8988T (cell line): ENCODE results near the gene RIBC1.
"Not testable (repeated sequence)": the region's sequence is repeated elsewhere in the genome, so short reads cannot be mapped to it uniquely, and the experiment has no call there.

Experiments
- DNase-seq: peaks from one replicate; pipeline ENCODE4 v3.0.0; 2011

Gene RIBC1

DNA sequence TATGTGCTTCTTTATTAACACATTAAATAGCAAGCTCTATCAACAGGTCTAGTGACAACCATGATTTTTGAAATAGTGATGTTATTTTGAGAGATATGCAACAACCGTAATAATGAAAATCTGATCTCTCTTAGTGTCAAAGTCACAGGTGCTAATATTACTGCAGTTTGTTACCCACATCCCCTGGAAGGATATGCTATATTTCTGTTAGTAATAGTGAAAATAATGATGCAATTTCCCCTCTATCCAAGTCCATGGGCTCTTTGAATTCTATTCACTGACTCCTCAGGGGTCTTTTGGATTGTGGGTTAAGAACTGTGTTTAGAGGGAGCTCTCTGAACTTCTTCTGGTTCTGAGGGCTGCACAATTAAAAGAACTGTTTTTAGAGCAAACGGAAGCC lies 14.5 kb downstream of the RIBC1 start:
- no peak for DNase-seq

DNA sequence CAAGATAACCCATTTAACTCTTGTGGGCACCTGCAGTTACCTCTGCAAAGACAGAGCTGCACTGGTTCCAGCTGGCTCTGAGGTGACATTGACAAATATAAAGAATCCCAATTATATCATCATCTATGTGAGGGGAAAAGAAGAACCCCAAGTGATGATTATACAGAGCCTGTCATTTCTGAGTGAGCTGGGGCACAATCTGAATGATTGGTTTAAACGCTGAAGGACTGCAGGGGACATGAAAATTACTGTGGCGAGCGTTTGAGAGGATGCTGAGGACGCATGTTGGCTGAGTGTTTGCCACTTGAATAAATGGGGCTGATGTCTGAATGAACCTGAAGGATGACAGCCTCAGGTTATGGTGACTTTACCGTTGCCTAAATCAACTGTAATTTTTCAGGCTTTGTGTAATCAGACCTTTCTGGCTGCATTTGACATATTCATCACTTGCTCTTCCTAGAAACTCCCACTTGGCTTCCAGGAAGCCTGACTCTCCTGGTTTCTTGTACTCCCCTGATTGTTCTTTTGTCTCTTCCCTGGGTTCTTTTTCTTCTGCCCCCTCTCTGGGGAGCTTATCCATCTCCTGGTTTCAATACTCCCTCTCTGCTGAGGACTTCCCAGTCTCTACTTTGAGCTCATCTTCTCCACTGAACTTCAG lies 15.6 kb downstream of the RIBC1 start:
- DNase-seq: no peak

GRCh38 chrX:53438832-53439230 lies 16.2 kb downstream of the RIBC1 start:
- no peak for DNase-seq

DNA sequence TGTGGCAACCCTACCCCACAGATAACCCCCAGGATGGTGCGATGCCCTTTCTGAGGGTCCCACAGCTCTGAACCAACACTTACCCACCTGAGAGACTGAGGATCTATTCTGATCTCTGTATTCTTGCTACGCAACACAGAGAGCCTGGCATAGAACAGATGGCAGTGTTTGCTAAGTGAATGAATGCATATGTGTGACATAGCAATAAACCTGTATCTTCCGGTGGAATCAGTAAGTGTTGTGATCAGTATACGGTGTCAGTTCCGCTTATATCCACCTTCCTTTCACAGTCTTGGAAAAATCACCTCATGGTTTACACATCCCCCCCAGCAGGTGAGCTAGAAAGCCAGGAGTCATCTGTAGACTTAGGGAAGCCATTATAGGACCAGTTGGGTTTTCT lies 17.4 kb downstream of the RIBC1 start:
- DNase-seq: no peak

DNA sequence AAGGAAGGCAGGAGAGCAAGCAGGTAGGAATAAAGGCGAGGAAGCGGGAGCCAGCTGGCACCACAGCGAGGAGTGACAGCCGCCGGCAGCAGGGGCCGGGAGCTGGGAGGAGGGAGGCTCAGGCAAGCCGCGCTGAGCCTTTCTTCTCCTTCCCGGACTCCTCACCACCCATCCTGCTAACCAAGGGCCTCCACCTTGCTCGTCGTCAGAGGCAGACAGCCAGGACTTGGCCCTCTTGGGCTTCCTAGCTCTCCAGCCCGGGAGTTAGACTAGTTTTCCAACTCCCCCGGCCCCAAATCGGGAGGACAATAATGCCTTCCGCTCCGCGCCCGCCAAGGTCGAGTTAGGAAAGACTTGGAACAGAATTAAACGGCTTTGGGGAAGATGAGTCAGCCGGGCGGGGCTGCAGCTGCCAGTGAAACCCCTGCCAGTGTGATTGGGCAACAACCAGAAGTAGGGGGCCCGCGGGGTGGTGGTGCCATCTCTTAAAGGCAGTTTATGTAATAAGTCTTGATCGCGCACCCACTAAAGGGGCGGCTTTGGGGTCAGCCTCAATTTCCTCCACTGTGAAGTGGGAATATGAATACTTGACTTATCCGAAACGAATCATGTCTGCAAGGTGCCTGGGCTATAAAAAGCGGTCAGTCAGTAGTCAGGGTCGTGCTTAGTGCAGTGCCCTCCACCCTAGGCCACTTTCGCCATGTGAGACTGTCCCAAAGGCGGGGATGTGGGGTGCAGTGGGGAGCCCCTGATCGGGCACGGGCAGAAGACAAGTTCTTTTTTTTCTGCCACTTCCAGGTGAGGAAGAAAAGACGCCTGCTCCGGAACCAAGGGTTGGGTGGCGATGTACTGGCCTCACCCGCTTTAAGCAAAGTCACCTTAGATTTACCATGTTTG lies 18.2 kb downstream of the RIBC1 start:
- no peak for DNase-seq

GRCh38 chrX:53441531-53442321 lies 19.1 kb downstream of the RIBC1 start:
- peak; percentile 84 for DNase-seq

- no peak for DNase-seq
Measured at GRCh38 chrX:53442322-53442631, 19.6 kb downstream of the RIBC1 start.

DNA sequence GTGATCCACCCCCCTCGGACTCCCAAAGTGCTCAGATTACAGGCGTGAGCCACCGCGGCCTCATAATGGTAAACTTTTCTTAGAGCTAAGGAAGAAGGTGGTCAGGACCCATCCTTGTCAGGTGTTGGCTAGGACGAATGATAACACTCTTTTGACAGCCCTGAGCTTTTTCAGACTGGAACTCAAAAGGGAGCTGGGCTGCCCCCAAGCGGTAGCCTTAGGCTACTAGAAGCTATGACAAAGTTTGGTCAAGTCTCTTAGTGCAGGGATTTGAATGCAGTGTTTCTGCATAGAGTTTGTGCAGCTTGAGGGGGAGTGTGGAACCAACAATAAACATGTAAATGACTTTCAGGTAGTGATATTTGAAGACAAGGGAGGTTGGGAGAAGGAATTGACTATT lies 23.3 kb downstream of the RIBC1 start:
- peak; percentile 60 for DNase-seq

- DNase-seq: no peak
Measured at GRCh38 chrX:53447441-53447840, 24.8 kb downstream of the RIBC1 start.

GRCh38 chrX:53449632-53450031 lies 27.0 kb downstream of the RIBC1 start:
- DNase-seq: no peak

GRCh38 chrX:53452812-53453211 lies 30.1 kb downstream of the RIBC1 start:
- no peak for DNase-seq

DNA sequence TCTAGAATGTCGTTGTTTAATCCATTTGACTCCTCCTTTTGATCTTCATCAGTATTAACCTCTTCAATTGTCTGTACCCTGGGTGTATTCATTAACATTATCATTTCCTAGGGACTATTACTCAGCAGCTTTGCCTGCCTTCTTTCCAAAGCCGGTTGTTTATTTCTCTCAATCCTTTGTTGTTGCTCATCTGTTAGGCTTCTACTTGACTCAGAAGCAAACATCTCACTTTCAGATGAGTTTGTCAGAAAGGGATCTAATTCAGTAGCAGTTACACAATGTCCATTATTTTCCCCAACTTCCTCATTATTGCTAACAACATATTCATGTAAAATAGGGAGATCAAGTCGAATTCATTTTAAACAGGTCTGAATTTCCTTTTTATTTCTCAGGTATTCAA lies 33.6 kb downstream of the RIBC1 start:
- no peak for DNase-seq

DNA sequence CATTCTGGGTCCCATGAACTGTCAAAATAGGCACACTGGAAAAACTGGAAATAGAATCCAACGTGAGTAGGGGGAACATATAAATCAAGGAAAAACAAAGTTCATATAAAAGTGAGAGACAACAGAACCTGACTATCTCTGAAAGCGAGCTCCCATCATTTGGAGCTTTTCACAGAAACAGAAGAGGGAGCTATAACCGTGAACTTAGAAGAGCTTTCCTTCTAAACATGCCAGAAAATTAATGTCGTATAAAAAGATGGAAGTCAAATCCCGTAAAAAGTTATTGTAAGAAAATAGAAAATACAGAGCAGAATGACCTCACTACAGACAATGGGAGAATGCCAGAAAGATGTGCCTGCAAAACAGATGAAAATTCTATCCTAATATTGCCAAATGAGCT lies 35.4 kb downstream of the RIBC1 start:
- DNase-seq: no peak

DNA sequence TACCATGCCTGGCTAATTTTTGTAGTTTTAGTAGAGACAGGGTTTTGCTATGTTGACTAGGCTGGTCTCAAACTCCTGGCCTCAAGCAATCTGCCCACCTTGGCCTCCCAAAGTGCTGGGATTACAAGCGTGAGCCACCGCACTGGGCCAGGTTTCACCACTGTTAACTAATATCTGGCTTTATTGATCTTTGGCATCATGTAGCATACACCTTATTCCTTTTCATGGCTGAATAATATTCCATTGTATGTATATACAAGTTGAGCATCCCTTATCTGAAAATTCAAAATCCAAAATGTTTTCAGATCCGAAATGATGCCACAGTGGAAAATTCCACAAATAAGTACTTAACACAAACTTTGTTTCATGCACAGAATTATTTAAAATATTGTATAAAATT lies 46.0 kb downstream of the RIBC1 start:
- DNase-seq: not testable (repeated sequence)

DNA sequence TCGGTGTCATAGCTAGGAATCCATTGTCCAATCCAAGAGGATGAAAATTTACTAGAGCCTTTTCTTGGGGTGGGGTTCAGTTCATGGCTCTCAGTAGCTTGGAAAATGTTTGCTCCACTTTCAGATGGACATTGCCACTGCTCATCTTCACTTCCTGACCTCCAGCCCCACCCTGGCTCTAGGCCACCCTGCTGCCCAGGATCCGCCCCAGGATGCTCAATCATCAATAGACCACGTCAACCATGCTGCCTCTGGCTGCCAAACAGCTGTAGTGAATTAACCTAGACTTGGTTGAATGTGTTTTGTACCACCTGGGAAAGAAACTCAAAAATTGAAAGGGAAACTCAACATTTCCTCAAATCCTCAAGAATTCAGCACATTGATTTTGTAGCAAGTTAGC lies 48.7 kb downstream of the RIBC1 start:
- no peak for DNase-seq

GRCh38 chrX:53474707-53475106 lies 52.0 kb downstream of the RIBC1 start:
- DNase-seq: no peak

- no peak for DNase-seq
Measured at GRCh38 chrX:53476371-53476770, 53.7 kb downstream of the RIBC1 start.

GRCh38 chrX:53479301-53479700 lies 56.6 kb downstream of the RIBC1 start:
- no peak for DNase-seq
